CD4-positive, alpha-beta T cell treated with Interleukin-6 at 100 ng/mL for 8 hours (primary cell): ENCODE measurements around the gene PPP1CA.

Experiments
- DNase-seq: peaks from one replicate; pipeline ENCODE4 v3.0.0-alpha.2; 2020; ENCODE audit warnings: mixed read lengths, low spot score

The PPP1CA gene

GRCh38 chr11:67351275-67352005, 50.2 kb downstream of the PPP1CA start:
- peak; percentile 67 for DNase-seq

GRCh38 chr11:67349928-67350465, 51.7 kb downstream of the PPP1CA start:
- DNase-seq, result no peak

- no peak for DNase-seq
These were observed 52.2 kb downstream of the PPP1CA start for GRCh38 chr11:67349457-67349856.

GRCh38 chr11:67349036-67349435, 52.6 kb downstream of the PPP1CA start:
- no peak for DNase-seq
